Epithelial cell of proximal tubule (primary cell): Measurements from ENCODE around the gene CCDC33. TPM values are rescaled to one million over a fixed set of nuclear protein-coding genes. Genes with fewer than 3 reads are reported as not detected.

ENCODE experiments used
- DNase-seq: peaks from one replicate; pipeline ENCODE4 v3.0.0-alpha.2; 2011; ENCODE audit warnings: low read depth
- H3K4me3 ChIP-seq: 2 replicates; pipeline ENCODE4 v1.5.1; 2011; ENCODE audit warnings: low read depth, mild to moderate bottlenecking, low read length
- CTCF ChIP-seq: conservative IDR thresholded peaks from 2 replicates; pipeline ENCODE4 v1.5.1; 2012; ENCODE audit warnings: low read depth, mild to moderate bottlenecking, low read length
- total RNA-seq: library from RNA; depleted of rRNA; stranded (reverse); fragments of >200 nt; gene quantifications from 2 replicates; pipeline ENCODE4 v1.2.3, GENCODE V29; 2015

CCDC33 gene
- total RNA-seq, 1 donor from 2014 or later: 2.5 TPM

- no peak overlapping the region for H3K4me3 ChIP-seq
- DNase-seq: no peak
- no peak for TF ChIP-seq CTCF
Observed at GRCh38 chr15:74229686-74230085, 6.4 kb upstream of the CCDC33 start.

GRCh38 chr15:74231475-74231874 lies 4.7 kb upstream of the CCDC33 start:
- DNase-seq: no peak
- no peak for TF ChIP-seq CTCF
- no peak overlapping the region for H3K4me3 ChIP-seq

- no peak for DNase-seq
- no peak overlapping the region for H3K4me3 ChIP-seq
- TF ChIP-seq CTCF: no peak
Observed at GRCh38 chr15:74233373-74233772, 2.8 kb upstream of the CCDC33 start.

- no peak overlapping the region for H3K4me3 ChIP-seq
- TF ChIP-seq CTCF: no peak
- DNase-seq: no peak
Observed at GRCh38 chr15:74233851-74234597, 2.1 kb upstream of the CCDC33 start.

GRCh38 chr15:74234598-74234875 lies 1.6 kb upstream of the CCDC33 start:
- no peak for DNase-seq
- no peak for TF ChIP-seq CTCF
- no peak overlapping the region for H3K4me3 ChIP-seq

- no peak for TF ChIP-seq CTCF
- DNase-seq: no peak
- H3K4me3 ChIP-seq: no peak overlapping the region
Observed at GRCh38 chr15:74239051-74239705, 3.1 kb downstream of the CCDC33 start.
